Right lobe of liver (tissue), 6 donors: ENCODE data around the gene CAVIN1. TPM values are rescaled to one million over a fixed set of nuclear protein-coding genes. Genes with fewer than 3 reads are reported as not detected.

Source experiments
- ATAC-seq, 4 donors: fragments of 200-7000 bp; cut with Tn5 transposase; one replicate each; pipeline ENCODE4 v1.9.1; 2020; ENCODE audit warnings: mild to moderate bottlenecking in 4 of 4, moderate library complexity in 4 of 4
- DNase-seq, 3 donors: peaks; one replicate each; pipeline ENCODE4 v3.0.0-alpha.2; 2020
- H3K27ac ChIP-seq, 3 donors: fragments of 200-600 bp; one replicate each; pipeline ENCODE4 v1.8.0; 2022
- H3K27me3 ChIP-seq, 2 donors: fragments of 200-600 bp; one replicate each; pipeline ENCODE4 v1.8.0; 2022
- H3K36me3 ChIP-seq, 4 donors: fragments of 200-600 bp; sonication (generic) in 1 of 4; one replicate each; pipeline versions ENCODE4 v1.5.1 to v1.8.0; 2017 to 2022; ENCODE audit warnings: control low read depth in 1 of 4
- H3K4me1 ChIP-seq, 4 donors: fragments of 200-600 bp; sonication (generic) in 1 of 4; one replicate each; pipeline versions ENCODE4 v1.5.1 to v1.8.0; 2017 to 2022; ENCODE audit warnings: control low read depth in 1 of 4
- H3K4me3 ChIP-seq, 3 donors: fragments of 200-600 bp; one replicate each; pipeline ENCODE4 v1.8.0; 2022
- H3K9me3 ChIP-seq, 4 donors: fragments of 200-600 bp; sonication (generic) in 1 of 4; one replicate each; pipeline versions ENCODE4 v1.5.1 to v1.8.0; 2017 to 2022; ENCODE audit warnings: control low read depth in 1 of 4
- POLR2A ChIP-seq: fragments of 450-650 bp; IDR thresholded peaks from one replicate; pipeline ENCODE4 v1.6.1; 2017; ENCODE audit warnings: antibody characterized with exemption, mild to moderate bottlenecking
- WGBS: methylation state at CpG from one replicate; pipeline ENCODE4 v1.1.6; 2018; ENCODE audit warnings: low coverage, low lambda C conversion rate; ENCODE audit not compliant: insufficient coverage; ENCODE audit errors: missing lambda C conversion rate; 5-methylcytosine and 5-hydroxymethylcytosine counted together
- intact Hi-C, 2 donors: fragments of 100-400 bp; cut with DNase I; formaldehyde crosslinking; loops; one replicate each; pipeline versions ENCODE4 v1.11.2 to v1.14.1; 2022
- long read RNA-seq: library from polyadenylated mRNA; unstranded; transcript quantifications from one replicate; pipeline ENCODE4 v2.0.0, GENCODE V29; 2019
- total RNA-seq, 6 experiments: library from RNA; depleted of rRNA in 2 of 6; stranded (reverse); fragments of >200 nt in 2 of 6; fragmentation: NEBNext Ultra II Directional in 3 of 6; extraction: Animal tissue kit (Norgen Biotek cat#: 25700) in 3 of 6; gene quantifications; one replicate each; pipeline versions ENCODE4 v1.1.0 to v1.2.4, GENCODE V29; 2016 to 2023
- TF ChIP-seq, protein P1 (sequence below), 4 donors: fragments of 200-600 bp in 3 of 4; fragments of 450-650 bp in 1 of 4; IDR thresholded peaks; one replicate each; pipeline versions ENCODE4 v1.5.1 to v1.8.0; 2016 to 2022; ENCODE audit warnings: antibody characterized with exemption in 4 of 4, mild to moderate bottlenecking in 2 of 4
- donor health status: DM: no; HTN: yes; CAD: no.
- donor health status: DM: no; HTN: no; CAD: no.
- donor health status: DM: no; HTN: no; CAD: no.
- donor health status: DM: no; HTN: yes; CAD: no.
- donor health status: DM: no; HTN: yes; CAD: no.

CAVIN1 gene, protein sequence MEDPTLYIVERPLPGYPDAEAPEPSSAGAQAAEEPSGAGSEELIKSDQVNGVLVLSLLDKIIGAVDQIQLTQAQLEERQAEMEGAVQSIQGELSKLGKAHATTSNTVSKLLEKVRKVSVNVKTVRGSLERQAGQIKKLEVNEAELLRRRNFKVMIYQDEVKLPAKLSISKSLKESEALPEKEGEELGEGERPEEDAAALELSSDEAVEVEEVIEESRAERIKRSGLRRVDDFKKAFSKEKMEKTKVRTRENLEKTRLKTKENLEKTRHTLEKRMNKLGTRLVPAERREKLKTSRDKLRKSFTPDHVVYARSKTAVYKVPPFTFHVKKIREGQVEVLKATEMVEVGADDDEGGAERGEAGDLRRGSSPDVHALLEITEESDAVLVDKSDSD
- total RNA-seq = 10 to 100 TPM in 5 of 6 experiments, 1 to 10 TPM in 1; 8.7 to 29.6 (median 17.4) TPM
- long read RNA-seq, partial matches to known transcripts = 0 of 2 reads
- long read RNA-seq, other reads (novel, unspliced or antisense) = 2 of 2 reads

DNA sequence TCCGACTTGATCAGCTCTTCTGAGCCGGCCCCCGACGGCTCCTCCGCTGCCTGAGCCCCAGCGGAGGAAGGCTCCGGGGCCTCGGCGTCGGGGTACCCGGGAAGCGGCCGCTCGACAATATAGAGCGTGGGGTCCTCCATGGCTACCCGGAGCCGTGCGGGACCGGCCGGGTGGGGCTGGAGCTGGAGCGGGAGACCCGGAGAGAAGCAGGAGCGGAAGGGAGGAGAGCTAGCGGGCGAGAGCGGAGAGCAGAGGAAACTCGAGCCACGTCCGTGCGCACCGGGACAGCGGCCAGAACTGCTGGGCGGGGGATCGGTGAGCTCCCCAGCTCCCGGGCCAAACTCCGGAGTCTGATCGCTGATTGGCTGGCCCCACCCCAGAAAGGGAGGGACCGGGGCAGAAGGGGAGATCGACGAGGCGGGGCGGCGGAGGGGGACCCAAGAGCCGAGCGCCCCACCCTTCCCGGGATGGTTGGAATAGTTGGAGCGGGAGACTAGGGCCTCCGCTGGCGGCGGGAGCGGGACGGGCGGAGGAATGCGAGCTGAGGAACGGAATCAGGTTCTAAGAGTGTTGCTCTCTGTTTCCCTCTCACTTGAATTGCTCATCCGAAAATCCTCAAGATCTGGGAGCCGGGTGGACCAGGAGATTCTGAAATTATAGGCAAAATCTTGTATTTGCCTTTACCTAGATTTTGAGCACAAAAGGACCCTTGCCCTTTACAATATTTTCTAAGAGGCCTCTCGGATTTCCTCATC, at the start of gene CAVIN1:
Gene CAVIN1, minus strand, starts transcription at position 299 of the 755 bp plus-strand sequence. Its CDS starts 159 bp downstream, at position 140.
- Histone ChIP-seq H3K27me3 (no peaks in the 10 kb centered on the region), H3K36me3 (no peaks in the 10 kb centered on the region), H3K4me3 (peak within 1 kb of the TSS; percentile 55 to 59 (median 57)), H3K9me3 (no peaks in the 10 kb centered on the region), H3K4me1 (peaks cover 0 to 12% (median 2%) of the 10 kb centered on the region in 4 donors), H3K27ac (peak within 1 kb of the TSS; percentile 59 to 84 (median 76))
- TF ChIP-seq POLR2A = peak; percentile 78
- TF ChIP-seq, protein P1, sequence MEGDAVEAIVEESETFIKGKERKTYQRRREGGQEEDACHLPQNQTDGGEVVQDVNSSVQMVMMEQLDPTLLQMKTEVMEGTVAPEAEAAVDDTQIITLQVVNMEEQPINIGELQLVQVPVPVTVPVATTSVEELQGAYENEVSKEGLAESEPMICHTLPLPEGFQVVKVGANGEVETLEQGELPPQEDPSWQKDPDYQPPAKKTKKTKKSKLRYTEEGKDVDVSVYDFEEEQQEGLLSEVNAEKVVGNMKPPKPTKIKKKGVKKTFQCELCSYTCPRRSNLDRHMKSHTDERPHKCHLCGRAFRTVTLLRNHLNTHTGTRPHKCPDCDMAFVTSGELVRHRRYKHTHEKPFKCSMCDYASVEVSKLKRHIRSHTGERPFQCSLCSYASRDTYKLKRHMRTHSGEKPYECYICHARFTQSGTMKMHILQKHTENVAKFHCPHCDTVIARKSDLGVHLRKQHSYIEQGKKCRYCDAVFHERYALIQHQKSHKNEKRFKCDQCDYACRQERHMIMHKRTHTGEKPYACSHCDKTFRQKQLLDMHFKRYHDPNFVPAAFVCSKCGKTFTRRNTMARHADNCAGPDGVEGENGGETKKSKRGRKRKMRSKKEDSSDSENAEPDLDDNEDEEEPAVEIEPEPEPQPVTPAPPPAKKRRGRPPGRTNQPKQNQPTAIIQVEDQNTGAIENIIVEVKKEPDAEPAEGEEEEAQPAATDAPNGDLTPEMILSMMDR (IDR thresholded peaks at IDR 0.05) = no peak
- DNase-seq = peak; percentile 94 to 96 (median 94)
- ATAC-seq = peak; percentile 90 to 93 (median 92)
- intact Hi-C loops = loop anchor here in 1 of 2 donors (5.0 kb wide), 1 partner anchor 89 kb away; no protein-coding TSS in a partner anchor
- 3% methylated on average over 31 of the region's 58 CpGs for WGBS

DNA sequence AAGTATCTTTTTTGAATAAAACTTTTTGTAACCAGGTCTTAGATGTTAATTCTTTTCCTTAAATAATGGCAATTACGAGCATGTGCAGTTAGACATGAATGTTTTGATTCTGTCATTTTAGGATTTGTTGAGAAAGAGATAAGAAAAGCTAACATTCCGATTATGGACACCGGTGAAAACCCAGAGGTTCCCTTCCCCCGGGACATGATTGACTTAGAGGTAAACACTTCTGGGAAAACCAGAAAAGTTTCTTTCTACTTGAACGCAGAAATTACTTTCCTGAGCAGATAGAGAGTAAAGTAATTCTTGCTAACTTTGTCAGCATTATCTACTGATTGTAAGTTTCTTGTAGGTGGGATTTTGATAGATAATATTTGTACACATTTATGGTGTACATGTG, 44.8 kb upstream of the CAVIN1 start:
- no peak overlapping the region for H3K4me3 ChIP-seq
- TF ChIP-seq, protein P1 (IDR thresholded peaks at IDR 0.05) = no peak
- TF ChIP-seq POLR2A = no peak
- no peaks in the 10 kb centered on the region for H3K9me3 ChIP-seq
- H3K36me3 ChIP-seq = peaks cover 9 to 39% (median 13%) of the 10 kb centered on the region in 4 donors
- intact Hi-C loops = no loop called here
- H3K27me3 ChIP-seq = no peaks in the 10 kb centered on the region
- DNase-seq (no peak), ATAC-seq (peak in 2 of 4 donors; percentile 41 to 57)
- peaks cover 0 to 32% (median 16%) of the 10 kb centered on the region in 4 donors for H3K4me1 ChIP-seq
- WGBS = 26% methylated on average over 5 of the region's 5 CpGs
- peak overlapping the region in 2 of 3 donors; percentile 4 to 23 for H3K27ac ChIP-seq

DNA sequence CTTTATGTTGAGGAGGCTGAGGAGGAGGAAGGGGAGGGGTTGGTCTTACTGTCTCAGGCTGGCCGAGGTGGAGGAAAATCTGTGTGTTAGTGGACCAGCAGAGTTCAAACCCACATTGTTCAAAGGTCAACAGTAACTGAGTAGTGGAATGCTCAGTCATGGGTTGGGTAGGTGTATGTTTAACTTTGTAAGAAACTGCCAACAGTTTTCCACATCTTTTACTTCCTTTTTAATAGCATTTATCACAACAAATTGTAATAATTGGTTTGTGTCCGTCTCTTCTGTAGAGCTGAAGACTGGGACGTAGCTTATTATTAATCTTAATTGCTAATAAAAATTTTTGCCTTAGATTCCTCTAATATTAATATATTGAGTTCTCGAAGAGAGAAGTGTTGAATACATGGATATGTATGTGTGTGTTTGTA, 40.9 kb upstream of the CAVIN1 start:
- 32% methylated on average over 4 of the region's 4 CpGs for WGBS
- TF ChIP-seq, protein P1 (IDR thresholded peaks at IDR 0.05) = no peak
- TF ChIP-seq POLR2A = no peak
- Histone ChIP-seq H3K4me1 (peaks cover 0 to 44% (median 16%) of the 10 kb centered on the region in 4 donors), H3K36me3 (peaks cover 0 to 28% (median 1%) of the 10 kb centered on the region in 4 donors), H3K27ac (peak overlapping the region; percentile 2 to 75 (median 37)), H3K27me3 (no peaks in the 10 kb centered on the region), H3K9me3 (no peaks in the 10 kb centered on the region), H3K4me3 (peak overlapping the region in 1 of 3 donors; percentile 8)
- intact Hi-C loops = no loop called here
- DNase-seq (no peak), ATAC-seq (peak; percentile 81 to 92 (median 85))

DNA sequence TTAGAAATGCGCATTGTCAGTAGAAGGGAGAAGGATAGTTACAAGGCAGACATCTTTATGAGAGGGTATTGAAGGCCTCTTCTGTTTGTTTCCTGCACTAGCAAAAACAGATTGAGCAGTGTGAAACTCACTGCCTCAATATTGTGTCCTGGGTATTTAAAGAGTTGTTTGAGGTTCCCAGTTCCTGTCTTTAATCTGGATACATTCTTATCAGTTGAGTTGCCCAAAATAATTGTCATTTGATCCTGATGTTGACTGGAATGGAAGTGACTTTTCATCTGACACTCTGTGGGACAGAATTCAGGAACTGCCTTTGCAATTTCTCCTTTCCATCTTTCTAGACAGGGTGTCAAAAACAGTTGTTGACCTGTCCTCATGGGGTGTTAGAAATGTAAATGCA, 37.3 kb upstream of the CAVIN1 start:
- ATAC-seq (no peak), DNase-seq (no peak)
- Histone ChIP-seq H3K27ac (peak overlapping the region in 2 of 3 donors; percentile 50 to 93), H3K9me3 (no peaks in the 10 kb centered on the region), H3K36me3 (peaks cover 0 to 9% (median 0%) of the 10 kb centered on the region in 4 donors), H3K4me3 (peak overlapping the region; percentile 64 to 77 (median 65)), H3K4me1 (peaks cover 0 to 30% (median 10%) of the 10 kb centered on the region in 4 donors), H3K27me3 (no peaks in the 10 kb centered on the region)
- 70% methylated on average over 1 of the region's 1 CpG for WGBS
- intact Hi-C loops = no loop called here
- TF ChIP-seq, protein P1 (IDR thresholded peaks at IDR 0.05) = no peak
